ENCODE results near the gene KCNG1. TPM values are rescaled to one million over a fixed set of nuclear protein-coding genes. Genes with fewer than 3 reads are reported as not detected.

KCNG1 gene, protein sequence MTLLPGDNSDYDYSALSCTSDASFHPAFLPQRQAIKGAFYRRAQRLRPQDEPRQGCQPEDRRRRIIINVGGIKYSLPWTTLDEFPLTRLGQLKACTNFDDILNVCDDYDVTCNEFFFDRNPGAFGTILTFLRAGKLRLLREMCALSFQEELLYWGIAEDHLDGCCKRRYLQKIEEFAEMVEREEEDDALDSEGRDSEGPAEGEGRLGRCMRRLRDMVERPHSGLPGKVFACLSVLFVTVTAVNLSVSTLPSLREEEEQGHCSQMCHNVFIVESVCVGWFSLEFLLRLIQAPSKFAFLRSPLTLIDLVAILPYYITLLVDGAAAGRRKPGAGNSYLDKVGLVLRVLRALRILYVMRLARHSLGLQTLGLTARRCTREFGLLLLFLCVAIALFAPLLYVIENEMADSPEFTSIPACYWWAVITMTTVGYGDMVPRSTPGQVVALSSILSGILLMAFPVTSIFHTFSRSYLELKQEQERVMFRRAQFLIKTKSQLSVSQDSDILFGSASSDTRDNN
- 33.8 and 34.1 TPM in 2 replicates for total RNA-seq

DNA sequence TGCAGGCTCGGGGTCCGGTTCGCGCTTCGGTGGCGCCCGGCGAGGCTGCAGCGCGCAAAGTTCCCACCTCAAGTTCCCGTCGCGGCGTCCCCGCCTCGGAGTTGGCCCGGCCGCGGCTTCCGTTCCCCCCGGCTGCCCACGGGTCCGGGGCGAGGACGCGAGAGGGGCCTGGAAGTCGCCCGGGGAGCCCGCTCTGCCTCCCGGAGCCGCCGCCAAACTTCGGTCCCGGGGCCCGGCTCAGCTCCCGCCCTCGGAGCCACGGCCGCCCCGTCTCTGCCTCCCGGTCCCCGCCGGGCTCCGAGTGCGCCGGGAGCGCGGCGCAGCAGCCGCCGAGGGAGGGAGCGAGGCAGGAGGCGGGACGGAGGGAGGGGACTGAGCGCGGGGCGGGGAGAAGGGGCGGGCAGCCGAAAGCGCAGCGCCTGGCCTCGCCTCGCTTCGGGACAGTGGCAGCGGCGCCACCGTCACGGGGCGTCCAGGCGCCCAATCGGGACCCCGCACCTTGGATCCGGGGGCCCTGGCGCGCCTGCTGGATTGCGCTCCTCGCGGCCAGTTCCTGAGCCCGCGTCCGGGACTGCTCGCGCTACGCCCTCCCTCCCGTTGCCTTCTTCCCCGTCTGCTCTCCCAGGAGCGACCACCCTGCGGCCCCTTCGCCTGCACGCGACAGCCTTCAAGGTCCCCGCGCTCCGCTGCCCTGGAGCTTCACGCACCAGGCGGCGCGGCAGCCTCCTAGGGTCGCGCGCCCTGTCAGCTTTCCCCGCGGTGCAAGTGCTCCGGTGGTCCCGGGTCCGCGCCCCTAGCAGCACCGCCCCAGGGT, at the start of gene KCNG1:
KCNG1 (minus strand) TSS at position 305 of the 814 bp plus-strand sequence. CDS start 12,769 bp downstream, outside the sequence.

DNA sequence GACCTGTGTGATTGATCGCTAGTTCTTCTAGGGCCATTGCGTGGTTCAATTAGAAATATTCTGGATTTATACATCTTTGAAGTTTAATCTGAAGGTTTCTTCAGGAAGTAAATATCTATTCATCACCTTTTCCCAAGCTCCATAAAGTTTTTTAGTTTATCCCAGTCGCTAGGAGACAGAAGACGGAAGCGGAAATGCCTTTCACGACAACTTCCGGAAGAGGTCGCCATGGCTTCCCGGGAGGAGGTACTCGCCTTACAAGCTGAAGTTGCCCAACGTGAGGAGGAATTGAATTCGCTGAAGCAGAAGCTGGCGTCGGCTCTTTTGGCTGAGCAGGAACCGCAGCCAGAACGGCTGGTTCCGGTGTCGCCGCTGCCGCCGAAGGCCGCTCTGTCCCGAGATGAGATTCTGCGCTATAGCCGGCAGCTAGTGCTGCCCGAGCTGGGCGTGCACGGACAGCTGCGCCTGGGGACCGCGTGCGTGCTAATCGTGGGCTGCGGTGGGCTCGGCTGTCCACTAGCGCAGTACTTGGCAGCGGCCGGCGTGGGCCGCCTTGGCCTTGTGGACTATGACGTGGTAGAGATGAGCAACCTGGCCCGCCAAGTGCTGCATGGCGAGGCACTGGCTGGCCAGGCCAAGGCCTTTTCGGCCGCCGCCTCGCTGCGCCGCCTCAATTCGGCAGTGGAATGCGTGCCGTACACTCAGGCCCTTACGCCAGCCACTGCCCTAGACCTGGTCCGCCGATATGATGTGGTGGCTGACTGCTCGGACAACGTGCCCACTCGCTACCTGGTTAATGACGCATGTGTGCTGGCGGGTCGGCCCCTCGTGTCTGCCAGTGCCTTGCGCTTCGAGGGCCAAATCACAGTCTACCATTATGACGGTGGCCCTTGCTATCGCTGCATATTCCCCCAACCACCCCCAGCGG, 64.0 kb downstream of the KCNG1 start, which contains the start of gene MOCS3:
MOCS3 (plus strand) TSS at position 204 of the 928 bp plus-strand sequence; CDS start at position 229, 25 bp downstream.

DNA sequence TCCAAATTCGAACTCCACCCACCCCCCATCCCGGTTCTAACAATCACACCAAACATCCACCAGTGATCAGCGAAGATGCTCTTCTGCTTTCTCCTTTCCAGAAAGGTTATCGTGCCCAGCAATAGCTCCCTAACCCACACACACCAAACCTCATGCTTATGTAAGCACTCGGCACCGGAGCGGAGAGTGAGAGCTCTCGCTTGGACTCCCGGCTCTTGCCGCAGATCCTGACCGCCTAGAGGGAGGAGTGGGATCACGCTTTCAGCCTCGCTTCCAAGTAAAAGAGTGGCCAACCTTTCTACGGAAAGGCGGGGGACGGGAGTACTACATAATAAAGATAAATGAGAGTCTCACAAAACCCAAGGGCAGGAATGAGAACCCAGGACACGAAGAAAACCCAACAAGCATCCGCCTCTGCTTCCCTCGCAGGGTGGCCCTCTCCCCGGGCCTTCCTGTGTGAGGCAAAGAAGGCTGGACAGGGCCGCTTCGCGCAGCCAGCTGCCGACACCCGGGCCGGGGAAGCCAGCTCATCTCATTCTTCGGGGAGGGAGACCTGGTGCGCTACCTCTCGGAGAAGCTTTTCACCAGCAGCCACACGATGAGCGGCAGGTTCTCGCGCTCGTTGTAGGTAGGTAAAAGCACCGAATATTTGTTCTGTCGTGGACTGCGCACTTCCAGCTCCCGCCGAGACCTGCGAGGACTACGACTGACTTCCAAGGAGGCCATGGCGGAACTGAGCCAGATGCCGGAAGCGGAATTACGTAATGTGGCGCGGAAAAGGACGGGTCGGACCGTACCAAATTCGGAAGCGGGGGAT, 64.9 kb downstream of the KCNG1 start, which contains the start of gene DPM1:
DPM1 (minus strand) TSS at position 735 of the 817 bp plus-strand sequence; CDS start at position 726, 9 bp downstream.

Other genes with a start within 250 kb of the KCNG1 start
- 18.4 and 24.2 TPM in 2 replicates for gene BCAS4, start 228.0 kb downstream of the KCNG1 start, total RNA-seq
- gene ADNP, start 91.7 kb downstream of the KCNG1 start, total RNA-seq: 25.7 and 42.6 TPM in 2 replicates
- gene DPM1, start 64.6 kb downstream of the KCNG1 start, total RNA-seq: 22.7 and 45.5 TPM in 2 replicates
- 5.9 and 6.6 TPM in 2 replicates for gene MOCS3, start 64.3 kb downstream of the KCNG1 start, total RNA-seq